Measurements from ENCODE around the gene HERC2. TPM values are rescaled to one million over a fixed set of nuclear protein-coding genes. Genes with fewer than 3 reads are reported as not detected.

Gene HERC2
- total and polyA plus RNA-seq, 2 donors from 2014 or later = 17.9 to 58.4 TPM

DNA sequence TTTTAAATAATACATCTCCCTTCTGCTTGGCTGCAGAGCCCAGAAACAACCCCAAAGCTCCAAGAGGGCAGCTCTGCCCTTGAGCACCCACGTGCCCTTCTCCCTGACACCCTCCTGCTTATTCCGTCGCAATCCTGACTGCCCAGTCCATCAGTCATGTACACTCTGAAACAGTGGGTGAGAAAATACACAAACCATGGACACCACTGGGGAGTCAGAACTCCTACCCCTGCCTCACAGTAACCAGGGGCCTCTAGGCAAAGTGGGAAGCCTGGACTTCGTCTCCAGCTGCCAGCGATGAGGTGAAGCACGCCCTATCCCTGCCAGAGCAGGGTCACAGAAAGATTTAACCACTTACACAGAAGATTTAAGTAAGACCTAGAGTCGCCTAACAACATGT lies 40.1 kb downstream of the HERC2 start:
- Histone ChIP-seq H3K9ac (ENCODE audit: low read length in 3 of 3) (no peak overlapping the region), H3K27ac (ENCODE audit: low read depth in 2 of 2, low read length in 2 of 2) (no peak overlapping the region), H3K36me3 (ENCODE audit: control insufficient read depth in 2 of 3, insufficient read depth in 3 of 3, low read length in 3 of 3) (peaks cover 0 to 5% (median 4%) of the 10 kb centered on the region in 3 donors), H3K27me3 (ENCODE audit: control insufficient read depth, insufficient read depth, low read length) (no peaks in the 10 kb centered on the region), H3K9me3 (ENCODE audit: control insufficient read depth in 2 of 3, insufficient read depth in 1 of 3, low read length in 3 of 3) (no peaks in the 10 kb centered on the region), H3K4me3 (ENCODE audit: low read length in 3 of 3) (no peak overlapping the region), H3K4me1 (ENCODE audit: control insufficient read depth in 2 of 3, insufficient read depth in 2 of 3, low read depth in 1 of 3, low read length in 3 of 3) (no peaks in the 10 kb centered on the region)
- no peak for DNase-seq
- TF ChIP-seq, protein P1, sequence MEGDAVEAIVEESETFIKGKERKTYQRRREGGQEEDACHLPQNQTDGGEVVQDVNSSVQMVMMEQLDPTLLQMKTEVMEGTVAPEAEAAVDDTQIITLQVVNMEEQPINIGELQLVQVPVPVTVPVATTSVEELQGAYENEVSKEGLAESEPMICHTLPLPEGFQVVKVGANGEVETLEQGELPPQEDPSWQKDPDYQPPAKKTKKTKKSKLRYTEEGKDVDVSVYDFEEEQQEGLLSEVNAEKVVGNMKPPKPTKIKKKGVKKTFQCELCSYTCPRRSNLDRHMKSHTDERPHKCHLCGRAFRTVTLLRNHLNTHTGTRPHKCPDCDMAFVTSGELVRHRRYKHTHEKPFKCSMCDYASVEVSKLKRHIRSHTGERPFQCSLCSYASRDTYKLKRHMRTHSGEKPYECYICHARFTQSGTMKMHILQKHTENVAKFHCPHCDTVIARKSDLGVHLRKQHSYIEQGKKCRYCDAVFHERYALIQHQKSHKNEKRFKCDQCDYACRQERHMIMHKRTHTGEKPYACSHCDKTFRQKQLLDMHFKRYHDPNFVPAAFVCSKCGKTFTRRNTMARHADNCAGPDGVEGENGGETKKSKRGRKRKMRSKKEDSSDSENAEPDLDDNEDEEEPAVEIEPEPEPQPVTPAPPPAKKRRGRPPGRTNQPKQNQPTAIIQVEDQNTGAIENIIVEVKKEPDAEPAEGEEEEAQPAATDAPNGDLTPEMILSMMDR (IDR thresholded peaks at IDR 0.05; ENCODE audit: borderline replicate concordance, extremely low read depth, insufficient read depth) = no peak
- intact Hi-C loops (cut with DNase I) = no loop called here
- FAIRE-seq = no peak

DNA sequence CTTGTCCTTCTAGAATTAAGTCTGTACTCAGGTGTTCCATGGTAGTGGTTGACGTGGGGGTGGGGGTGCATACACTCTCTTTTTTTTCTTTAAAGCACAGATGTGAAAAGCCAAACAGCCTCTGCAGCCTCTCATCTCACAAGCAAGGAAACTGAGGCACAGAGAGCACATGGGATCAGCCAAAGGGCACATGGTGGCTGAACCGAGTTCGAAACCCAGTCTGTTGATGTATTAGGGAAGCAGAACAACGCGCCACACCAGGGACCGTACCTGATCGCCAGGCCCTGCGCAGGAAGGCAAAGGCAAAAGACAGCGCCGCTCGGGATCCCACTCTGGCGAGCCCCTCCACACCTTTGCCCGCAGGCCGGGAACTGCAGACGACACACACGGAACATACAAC lies 47.3 kb downstream of the HERC2 start:
- H3K9ac ChIP-seq (ENCODE audit: low read length in 3 of 3) = no peak overlapping the region
- DNase-seq = no peak
- no peaks in the 10 kb centered on the region for H3K27me3 ChIP-seq (ENCODE audit: control insufficient read depth, insufficient read depth, low read length)
- H3K36me3 ChIP-seq (ENCODE audit: control insufficient read depth in 2 of 3, insufficient read depth in 3 of 3, low read length in 3 of 3) = peaks cover 0 to 4% (median 3%) of the 10 kb centered on the region in 3 donors
- H3K27ac ChIP-seq (ENCODE audit: low read depth in 2 of 2, low read length in 2 of 2) = no peak overlapping the region
- H3K4me1 ChIP-seq (ENCODE audit: control insufficient read depth in 2 of 3, insufficient read depth in 2 of 3, low read depth in 1 of 3, low read length in 3 of 3) = peaks cover 0 to 6% (median 0%) of the 10 kb centered on the region in 3 donors
- FAIRE-seq = no peak
- intact Hi-C loops (cut with DNase I) = no loop called here
- H3K4me3 ChIP-seq (ENCODE audit: low read length in 3 of 3) = no peak overlapping the region
- H3K9me3 ChIP-seq (ENCODE audit: control insufficient read depth in 2 of 3, insufficient read depth in 1 of 3, low read length in 3 of 3) = no peaks in the 10 kb centered on the region
- TF ChIP-seq, protein P1 (IDR thresholded peaks at IDR 0.05; ENCODE audit: borderline replicate concordance, extremely low read depth, insufficient read depth) = no peak

DNA sequence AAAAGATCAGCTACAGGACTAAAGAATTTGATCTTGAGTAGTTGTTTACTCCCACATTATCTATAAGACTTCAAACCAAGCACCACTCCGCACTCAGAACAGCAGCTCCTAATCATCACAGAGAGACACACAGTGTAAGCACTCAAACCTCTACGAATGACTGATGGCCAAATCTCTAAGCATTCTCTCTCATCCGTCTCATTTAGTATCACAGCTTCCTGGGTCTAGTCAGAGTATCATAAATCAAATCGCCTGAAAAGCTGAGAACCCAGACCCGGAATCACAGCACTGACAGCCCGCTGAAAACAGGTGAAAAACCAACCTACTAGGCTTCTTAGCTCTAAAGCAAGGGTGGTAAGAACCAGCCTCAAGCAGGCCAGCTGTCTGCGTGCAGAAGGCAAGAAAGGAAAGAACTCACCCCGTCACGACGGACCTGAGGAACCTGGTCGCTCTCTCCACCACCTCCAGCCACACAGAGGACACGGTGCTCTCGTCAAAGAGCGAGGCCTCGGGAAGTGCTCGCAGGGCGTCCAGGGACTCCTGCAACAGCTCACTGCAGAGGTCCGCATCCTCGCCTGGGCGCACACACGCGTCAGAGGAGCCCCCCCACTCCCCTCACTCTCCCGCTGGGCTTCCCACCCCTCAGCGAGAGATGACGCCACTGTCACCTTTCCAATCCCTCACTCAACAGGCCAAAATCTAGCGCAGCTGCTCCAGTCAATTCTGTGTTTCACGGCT lies 47.9 kb downstream of the HERC2 start:
- H3K9ac ChIP-seq (ENCODE audit: low read length in 3 of 3) = no peak overlapping the region
- H3K4me1 ChIP-seq (ENCODE audit: control insufficient read depth in 2 of 3, insufficient read depth in 2 of 3, low read depth in 1 of 3, low read length in 3 of 3) = peaks cover 0 to 6% (median 2%) of the 10 kb centered on the region in 3 donors
- H3K36me3 ChIP-seq (ENCODE audit: control insufficient read depth in 2 of 3, insufficient read depth in 3 of 3, low read length in 3 of 3) = peaks cover 2 to 5% (median 4%) of the 10 kb centered on the region in 3 donors
- intact Hi-C loops (cut with DNase I) = no loop called here
- no peaks in the 10 kb centered on the region for H3K27me3 ChIP-seq (ENCODE audit: control insufficient read depth, insufficient read depth, low read length)
- H3K4me3 ChIP-seq (ENCODE audit: low read length in 3 of 3) = no peak overlapping the region
- no peaks in the 10 kb centered on the region for H3K9me3 ChIP-seq (ENCODE audit: control insufficient read depth in 2 of 3, insufficient read depth in 1 of 3, low read length in 3 of 3)
- H3K27ac ChIP-seq (ENCODE audit: low read depth in 2 of 2, low read length in 2 of 2) = no peak overlapping the region
- DNase-seq = peak in 4 of 5 donors; percentile 44 to 53 (median 50)
- FAIRE-seq = no peak
- TF ChIP-seq, protein P1 (IDR thresholded peaks at IDR 0.05; ENCODE audit: borderline replicate concordance, extremely low read depth, insufficient read depth) = no peak

Measured in kidney (tissue), 14 donors.